ENCODE results near the gene TBC1D20.

GRCh38 chr20:421685-422250, 40.6 kb downstream of the TBC1D20 start:
- no peak for TF ChIP-seq CTCF (IDR thresholded peaks at IDR 0.05; ENCODE audit: low read depth, low read length)
- TF ChIP-seq, protein P1, sequence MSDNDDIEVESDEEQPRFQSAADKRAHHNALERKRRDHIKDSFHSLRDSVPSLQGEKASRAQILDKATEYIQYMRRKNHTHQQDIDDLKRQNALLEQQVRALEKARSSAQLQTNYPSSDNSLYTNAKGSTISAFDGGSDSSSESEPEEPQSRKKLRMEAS (IDR thresholded peaks at IDR 0.05; ENCODE audit: low read depth, low read length), result no peak
